Activated CD4-positive, alpha-beta T cell treated with anti-CD3 and anti-CD28 coated beads, Interleukin-2, amount 50 U/mL, for 16 hours (primary cell): ENCODE data around the gene PDE5A.
"Not testable (repeated sequence)": the region's sequence is repeated elsewhere in the genome, so short reads cannot be mapped to it uniquely, and the experiment has no call there.

ENCODE experiments used
- DNase-seq: peaks from one replicate; pipeline ENCODE4 v3.0.0-alpha.2; 2020

Gene PDE5A

GRCh38 chr4:119643306-119644042 is 14.9 kb upstream of the PDE5A start:
- no peak for DNase-seq

- DNase-seq, result no peak
These were observed 13.2 kb upstream of the PDE5A start for GRCh38 chr4:119641765-119642164.

- no peak for DNase-seq
These were observed 9.8 kb upstream of the PDE5A start for GRCh38 chr4:119638359-119638758.

GRCh38 chr4:119636851-119637250 is 8.2 kb upstream of the PDE5A start:
- not testable (repeated sequence) for DNase-seq

GRCh38 chr4:119632216-119632615 is 3.6 kb upstream of the PDE5A start:
- no peak for DNase-seq

- DNase-seq, result no peak
These were observed 503 bp upstream of the PDE5A start for GRCh38 chr4:119629142-119629471.

GRCh38 chr4:119627267-119628255 is 1.0 kb downstream of the PDE5A start:
- DNase-seq, result peak; percentile 46

GRCh38 chr4:119626943-119627266 is 1.7 kb downstream of the PDE5A start:
- no peak for DNase-seq

- no peak for DNase-seq
These were observed 2.2 kb downstream of the PDE5A start for GRCh38 chr4:119626420-119626819.

GRCh38 chr4:119625761-119626160 is 2.8 kb downstream of the PDE5A start:
- no peak for DNase-seq

- no peak for DNase-seq
These were observed 4.2 kb downstream of the PDE5A start for GRCh38 chr4:119624356-119624755.

- DNase-seq, result no peak
These were observed 5.6 kb downstream of the PDE5A start for GRCh38 chr4:119623025-119623424.

GRCh38 chr4:119615068-119615719 is 13.4 kb downstream of the PDE5A start:
- DNase-seq, result no peak

- DNase-seq, result no peak
These were observed 24.3 kb downstream of the PDE5A start for GRCh38 chr4:119604266-119604665.

GRCh38 chr4:119602366-119602765 is 26.2 kb downstream of the PDE5A start:
- no peak for DNase-seq

GRCh38 chr4:119598521-119598920 is 30.1 kb downstream of the PDE5A start:
- no peak for DNase-seq

GRCh38 chr4:119597377-119597776 is 31.2 kb downstream of the PDE5A start:
- no peak for DNase-seq

GRCh38 chr4:119593698-119594097 is 34.9 kb downstream of the PDE5A start:
- DNase-seq, result no peak

- no peak for DNase-seq
These were observed 35.8 kb downstream of the PDE5A start for GRCh38 chr4:119592830-119593229.

- no peak for DNase-seq
These were observed 39.4 kb downstream of the PDE5A start for GRCh38 chr4:119589165-119589564.

GRCh38 chr4:119587796-119588195 is 40.8 kb downstream of the PDE5A start:
- no peak for DNase-seq

GRCh38 chr4:119585771-119586170 is 42.8 kb downstream of the PDE5A start:
- DNase-seq, result no peak

GRCh38 chr4:119581190-119581873 is 47.3 kb downstream of the PDE5A start:
- no peak for DNase-seq
